ENCODE measurements around the gene ZYX.

Gene ZYX

GRCh38 chr7:143379611-143380259, 1.4 kb upstream of the ZYX start:
- H3K36me3 ChIP-seq (ENCODE audit: control insufficient read depth, insufficient read depth, low read length): peaks cover 30% of the 10 kb centered on the region
- 28 to 32% methylated on average over 10 to 11 of the region's 15 CpGs for WGBS, 2 experiments (ENCODE audit: insufficient coverage in 2 of 2)
- peaks cover 38% of the 10 kb centered on the region for H3K4me1 ChIP-seq (ENCODE audit: control insufficient read depth, insufficient read depth, low read length, poor library complexity, severe bottlenecking)
- H3K4me3 ChIP-seq (ENCODE audit: extremely low read depth, insufficient read depth, low read length, poor library complexity, severe bottlenecking): peak overlapping the region; percentile 97
- peak overlapping the region; percentile 99 for H3K27ac ChIP-seq (ENCODE audit: low read depth, low read length, severe bottlenecking)
- peaks cover 3% of the 10 kb centered on the region for H3K9me3 ChIP-seq (ENCODE audit: control insufficient read depth, low read length)

GRCh38 chr7:143380260-143380645, 892 bp upstream of the ZYX start:
- Histone ChIP-seq H3K4me1 (ENCODE audit: control insufficient read depth, insufficient read depth, low read length, poor library complexity, severe bottlenecking) (peaks cover 43% of the 10 kb centered on the region), H3K4me3 (ENCODE audit: extremely low read depth, insufficient read depth, low read length, poor library complexity, severe bottlenecking) (peak overlapping the region; percentile 97), H3K36me3 (ENCODE audit: control insufficient read depth, insufficient read depth, low read length) (peaks cover 35% of the 10 kb centered on the region), H3K9me3 (ENCODE audit: control insufficient read depth, low read length) (peaks cover 3% of the 10 kb centered on the region), H3K27ac (ENCODE audit: low read depth, low read length, severe bottlenecking) (peak overlapping the region; percentile 99)
- 0% methylated on average over 30 to 32 of the region's 35 CpGs for WGBS, 2 experiments (ENCODE audit: insufficient coverage in 2 of 2)

GRCh38 chr7:143381427-143382125, 431 bp downstream of the ZYX start:
- Histone ChIP-seq H3K27ac (ENCODE audit: low read depth, low read length, severe bottlenecking) (peak overlapping the region; percentile 99), H3K4me1 (ENCODE audit: control insufficient read depth, insufficient read depth, low read length, poor library complexity, severe bottlenecking) (peaks cover 45% of the 10 kb centered on the region), H3K36me3 (ENCODE audit: control insufficient read depth, insufficient read depth, low read length) (peaks cover 48% of the 10 kb centered on the region), H3K4me3 (ENCODE audit: extremely low read depth, insufficient read depth, low read length, poor library complexity, severe bottlenecking) (peak overlapping the region; percentile 97), H3K9me3 (ENCODE audit: control insufficient read depth, low read length) (peaks cover 3% of the 10 kb centered on the region)
- 0% methylated on average over 22 to 53 of the region's 64 CpGs for WGBS, 2 experiments (ENCODE audit: insufficient coverage in 2 of 2)

- WGBS, 2 experiments (ENCODE audit: insufficient coverage in 2 of 2): 27 to 40% methylated on average over 1 to 3 of the region's 21 CpGs
- Histone ChIP-seq H3K27ac (ENCODE audit: low read depth, low read length, severe bottlenecking) (peak overlapping the region; percentile 99), H3K4me1 (ENCODE audit: control insufficient read depth, insufficient read depth, low read length, poor library complexity, severe bottlenecking) (peaks cover 50% of the 10 kb centered on the region), H3K9me3 (ENCODE audit: control insufficient read depth, low read length) (no peaks in the 10 kb centered on the region), H3K36me3 (ENCODE audit: control insufficient read depth, insufficient read depth, low read length) (peaks cover 55% of the 10 kb centered on the region), H3K4me3 (ENCODE audit: extremely low read depth, insufficient read depth, low read length, poor library complexity, severe bottlenecking) (peak overlapping the region; percentile 97)
Observed at GRCh38 chr7:143382126-143382790, 1.1 kb downstream of the ZYX start.

GRCh38 chr7:143382791-143383641, 1.9 kb downstream of the ZYX start:
- Histone ChIP-seq H3K27ac (ENCODE audit: low read depth, low read length, severe bottlenecking) (no peak overlapping the region), H3K9me3 (ENCODE audit: control insufficient read depth, low read length) (no peaks in the 10 kb centered on the region), H3K4me1 (ENCODE audit: control insufficient read depth, insufficient read depth, low read length, poor library complexity, severe bottlenecking) (peaks cover 56% of the 10 kb centered on the region), H3K4me3 (ENCODE audit: extremely low read depth, insufficient read depth, low read length, poor library complexity, severe bottlenecking) (peak overlapping the region; percentile 97), H3K36me3 (ENCODE audit: control insufficient read depth, insufficient read depth, low read length) (peaks cover 62% of the 10 kb centered on the region)
- 82 to 89% methylated on average over 12 to 14 of the region's 15 CpGs for WGBS, 2 experiments (ENCODE audit: insufficient coverage in 2 of 2)

GRCh38 chr7:143383642-143383957, 2.5 kb downstream of the ZYX start:
- no peaks in the 10 kb centered on the region for H3K9me3 ChIP-seq (ENCODE audit: control insufficient read depth, low read length)
- peaks cover 59% of the 10 kb centered on the region for H3K4me1 ChIP-seq (ENCODE audit: control insufficient read depth, insufficient read depth, low read length, poor library complexity, severe bottlenecking)
- no peak overlapping the region for H3K27ac ChIP-seq (ENCODE audit: low read depth, low read length, severe bottlenecking)
- whole genome bisulfite sequencing, 2 experiments (ENCODE audit: insufficient coverage in 2 of 2): 56 to 100% methylated on average over 1 of the region's 1 CpG
- peaks cover 68% of the 10 kb centered on the region for H3K36me3 ChIP-seq (ENCODE audit: control insufficient read depth, insufficient read depth, low read length)
- peak overlapping the region; percentile 97 for H3K4me3 ChIP-seq (ENCODE audit: extremely low read depth, insufficient read depth, low read length, poor library complexity, severe bottlenecking)

- Histone ChIP-seq H3K9me3 (ENCODE audit: control insufficient read depth, low read length) (no peaks in the 10 kb centered on the region), H3K27ac (ENCODE audit: low read depth, low read length, severe bottlenecking) (no peak overlapping the region), H3K4me1 (ENCODE audit: control insufficient read depth, insufficient read depth, low read length, poor library complexity, severe bottlenecking) (peaks cover 59% of the 10 kb centered on the region), H3K36me3 (ENCODE audit: control insufficient read depth, insufficient read depth, low read length) (peaks cover 74% of the 10 kb centered on the region), H3K4me3 (ENCODE audit: extremely low read depth, insufficient read depth, low read length, poor library complexity, severe bottlenecking) (peak overlapping the region; percentile 97)
- WGBS, 2 experiments (ENCODE audit: insufficient coverage in 2 of 2): 89 to 94% methylated on average over 5 of the region's 5 CpGs
Observed at GRCh38 chr7:143384148-143384547, 3.0 kb downstream of the ZYX start.

- peak overlapping the region; percentile 97 for H3K4me3 ChIP-seq (ENCODE audit: extremely low read depth, insufficient read depth, low read length, poor library complexity, severe bottlenecking)
- WGBS, 2 experiments (ENCODE audit: insufficient coverage in 2 of 2): 88 to 93% methylated on average over 13 of the region's 14 CpGs
- peaks cover 65% of the 10 kb centered on the region for H3K4me1 ChIP-seq (ENCODE audit: control insufficient read depth, insufficient read depth, low read length, poor library complexity, severe bottlenecking)
- H3K9me3 ChIP-seq (ENCODE audit: control insufficient read depth, low read length): no peaks in the 10 kb centered on the region
- peak overlapping the region; percentile 8 for H3K27ac ChIP-seq (ENCODE audit: low read depth, low read length, severe bottlenecking)
- peaks cover 82% of the 10 kb centered on the region for H3K36me3 ChIP-seq (ENCODE audit: control insufficient read depth, insufficient read depth, low read length)
Observed at GRCh38 chr7:143384661-143385631, 3.8 kb downstream of the ZYX start.

- 86 to 92% methylated on average over 9 to 18 of the region's 19 CpGs for WGBS, 2 experiments (ENCODE audit: insufficient coverage in 2 of 2)
- H3K27ac ChIP-seq (ENCODE audit: low read depth, low read length, severe bottlenecking): no peak overlapping the region
- no peaks in the 10 kb centered on the region for H3K9me3 ChIP-seq (ENCODE audit: control insufficient read depth, low read length)
- peak overlapping the region; percentile 97 for H3K4me3 ChIP-seq (ENCODE audit: extremely low read depth, insufficient read depth, low read length, poor library complexity, severe bottlenecking)
- H3K4me1 ChIP-seq (ENCODE audit: control insufficient read depth, insufficient read depth, low read length, poor library complexity, severe bottlenecking): peaks cover 72% of the 10 kb centered on the region
- peaks cover 93% of the 10 kb centered on the region for H3K36me3 ChIP-seq (ENCODE audit: control insufficient read depth, insufficient read depth, low read length)
Observed at GRCh38 chr7:143385891-143386781, 5.0 kb downstream of the ZYX start.
